GM12891 (cell line): ENCODE results near the gene SPAG16.

Source experiments
- POLR2A ChIP-seq: IDR thresholded peaks from 2 replicates; pipeline ENCODE4 v1.6.1; 2011; ENCODE audit warnings: low read depth, low read length, control low read depth
- POLR2AphosphoS5 ChIP-seq: IDR thresholded peaks from 2 replicates; pipeline ENCODE4 v1.6.1; 2011; ENCODE audit warnings: low read depth, low read length, control low read depth

DNA sequence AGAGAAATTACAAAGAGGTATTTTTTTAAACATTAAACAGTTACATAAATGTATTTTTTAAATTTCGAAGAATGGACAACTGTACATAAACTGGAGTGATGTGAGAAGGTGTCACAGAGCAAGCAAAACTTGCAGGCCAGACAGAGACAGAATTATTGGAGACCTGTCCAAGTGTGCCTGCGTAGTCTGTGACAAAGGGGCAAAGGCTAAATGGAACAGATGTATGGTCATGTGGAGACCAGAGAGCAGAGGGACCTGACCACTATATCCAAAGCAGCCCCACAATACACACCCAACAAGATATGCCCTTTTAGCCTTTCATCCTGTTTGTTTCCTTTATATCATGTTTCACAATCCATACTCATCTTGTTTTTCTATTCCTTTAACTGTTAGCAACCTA is 901.3 kb downstream of the SPAG16 start:
- TF ChIP-seq POLR2A: no peak
- TF ChIP-seq POLR2AphosphoS5: no peak
